WTC11 (cell line): ENCODE data around the gene PTPRK. TPM values are rescaled to one million over a fixed set of nuclear protein-coding genes. Genes with fewer than 3 reads are reported as not detected.

ENCODE experiments used
- ATAC-seq: fragments of 200-7000 bp; cut with Tn5 transposase; 2 replicates; pipeline ENCODE4 v1.10.0; 2021; ENCODE audit warnings: mild to moderate bottlenecking, moderate library complexity
- CTCF ChIA-PET: fragments of 300-600 bp; sonication (Branson Sonifier 250); formaldehyde crosslinking; loops from one replicate; lab custom pipeline; 2021; ENCODE audit warnings: antibody characterized with exemption; lab: Charles Lee
- POLR2A ChIA-PET: fragments of 350-600 bp; sonication (Branson Sonifier 250); formaldehyde crosslinking; loops from one replicate; lab custom pipeline; 2021; ENCODE audit warnings: antibody characterized with exemption; lab: Charles Lee
- DNase-seq: peaks from one replicate; pipeline ENCODE4 v3.0.0; 2021; ENCODE audit warnings: low spot score
- H3K27ac Mint-ChIP-seq: 2 replicates; pipeline ENCODE4 v1.8.0; 2021; ENCODE audit warnings: mixed read lengths
- H3K27me3 Mint-ChIP-seq: 2 replicates; pipeline ENCODE4 v1.8.0; 2021; ENCODE audit warnings: low read depth, mild to moderate bottlenecking, moderate library complexity, mixed read lengths
- H3K36me3 Mint-ChIP-seq: 2 replicates; pipeline ENCODE4 v1.8.0; 2021; ENCODE audit warnings: mixed read lengths
- H3K4me1 Mint-ChIP-seq: 2 replicates; pipeline ENCODE4 v1.8.0; 2022; ENCODE audit warnings: mixed read lengths
- H3K4me3 Mint-ChIP-seq: 2 replicates; pipeline ENCODE4 v1.8.0; 2021; ENCODE audit warnings: mild to moderate bottlenecking, moderate library complexity, mixed read lengths
- H3K9me3 Mint-ChIP-seq: 2 replicates; pipeline ENCODE4 v1.8.0; 2021; ENCODE audit warnings: mixed read lengths
- ATF1 ChIP-seq: sonication (generic); formaldehyde crosslinking; IDR thresholded peaks from 2 replicates; pipeline ENCODE4 v1.8.1; 2023; ENCODE audit warnings: mild to moderate bottlenecking, moderate library complexity, missing genetic modification reagents
- CDX4 ChIP-seq: fragments of 250-450 bp; sonication (Bioruptor Pico); IDR thresholded peaks from 2 replicates; pipeline ENCODE4 v1.9.0; 2021; ENCODE audit warnings: moderate library complexity, mild to moderate bottlenecking, inconsistent platforms, borderline replicate concordance
- CREB1 ChIP-seq: sonication (generic); formaldehyde crosslinking; IDR thresholded peaks from 2 replicates; pipeline ENCODE4 v1.8.0; 2023; ENCODE audit warnings: mild to moderate bottlenecking, missing genetic modification reagents
- E2F1 ChIP-seq: sonication (generic); formaldehyde crosslinking; IDR thresholded peaks from 2 replicates; pipeline ENCODE4 v1.8.0; 2022; ENCODE audit warnings: mild to moderate bottlenecking, missing genetic modification reagents
- KAT7 ChIP-seq: sonication (generic); formaldehyde crosslinking; IDR thresholded peaks from 2 replicates; pipeline ENCODE4 v1.8.1; 2023; ENCODE audit warnings: missing genetic modification reagents, mild to moderate bottlenecking, borderline replicate concordance
- NFE2L1 ChIP-seq: sonication (generic); formaldehyde crosslinking; IDR thresholded peaks from 2 replicates; pipeline ENCODE4 v1.8.1; 2023; ENCODE audit warnings: missing genetic modification reagents
- PRDM15 ChIP-seq: sonication (generic); formaldehyde crosslinking; IDR thresholded peaks from 2 replicates; pipeline ENCODE4 v1.8.0; 2022; ENCODE audit warnings: missing genetic modification reagents
- PRRX2 ChIP-seq: fragments of 250-450 bp; sonication (Bioruptor Pico); IDR thresholded peaks from 2 replicates; pipeline ENCODE4 v1.8.0; 2021; ENCODE audit warnings: mild to moderate bottlenecking
- SMAD3 ChIP-seq: sonication (generic); formaldehyde crosslinking; IDR thresholded peaks from 2 replicates; pipeline ENCODE4 v1.8.0; 2022; ENCODE audit warnings: missing genetic modification reagents, mild to moderate bottlenecking, borderline replicate concordance
- SMAD4 ChIP-seq: sonication (generic); formaldehyde crosslinking; IDR thresholded peaks from 2 replicates; pipeline ENCODE4 v1.8.0; 2022; ENCODE audit warnings: mild to moderate bottlenecking, missing genetic modification reagents
- USF1 ChIP-seq: sonication (generic); formaldehyde crosslinking; IDR thresholded peaks from 2 replicates; pipeline ENCODE4 v1.8.0; 2022; ENCODE audit warnings: mild to moderate bottlenecking, missing genetic modification reagents
- ZNF121 ChIP-seq: sonication (generic); formaldehyde crosslinking; IDR thresholded peaks from 2 replicates; pipeline ENCODE4 v1.8.0; 2023; ENCODE audit warnings: missing genetic modification reagents
- ZNF317 ChIP-seq: sonication (generic); formaldehyde crosslinking; IDR thresholded peaks from 2 replicates; pipeline ENCODE4 v1.8.1; 2023; ENCODE audit warnings: low read depth, mild to moderate bottlenecking, moderate library complexity, missing genetic modification reagents, borderline replicate concordance
- total RNA-seq: library from RNA; stranded (reverse); gene quantifications from 3 replicates; pipeline ENCODE4 v1.2.3, GENCODE V29; 2021
- TF ChIP-seq, protein P1 (sequence below): sonication (generic); formaldehyde crosslinking; IDR thresholded peaks from 2 replicates; pipeline ENCODE4 v1.8.0; 2022; ENCODE audit warnings: mild to moderate bottlenecking, missing genetic modification reagents
- TF ChIP-seq, protein P2 (sequence below): sonication (generic); formaldehyde crosslinking; IDR thresholded peaks from 2 replicates; pipeline ENCODE4 v1.8.1; 2022; ENCODE audit warnings: low read depth, missing genetic modification reagents, borderline replicate concordance
- TF ChIP-seq, protein P3 (sequence below): sonication (generic); formaldehyde crosslinking; IDR thresholded peaks from 2 replicates; pipeline ENCODE4 v1.8.1; 2023; ENCODE audit warnings: mild to moderate bottlenecking, missing genetic modification reagents, borderline replicate concordance
- TF ChIP-seq, protein P4 (sequence below): fragments of 200-600 bp; IDR thresholded peaks from 2 replicates; pipeline ENCODE4 v1.8.0; 2022; ENCODE audit warnings: antibody characterized with exemption
- TF ChIP-seq, protein P5 (sequence below): sonication (generic); formaldehyde crosslinking; IDR thresholded peaks from 2 replicates; pipeline ENCODE4 v1.8.1; 2022; ENCODE audit warnings: low read depth, mild to moderate bottlenecking, moderate library complexity, missing genetic modification reagents, borderline replicate concordance

Gene PTPRK
- total RNA-seq, 1 experiment from 2014 or later = 44.8 TPM

DNA sequence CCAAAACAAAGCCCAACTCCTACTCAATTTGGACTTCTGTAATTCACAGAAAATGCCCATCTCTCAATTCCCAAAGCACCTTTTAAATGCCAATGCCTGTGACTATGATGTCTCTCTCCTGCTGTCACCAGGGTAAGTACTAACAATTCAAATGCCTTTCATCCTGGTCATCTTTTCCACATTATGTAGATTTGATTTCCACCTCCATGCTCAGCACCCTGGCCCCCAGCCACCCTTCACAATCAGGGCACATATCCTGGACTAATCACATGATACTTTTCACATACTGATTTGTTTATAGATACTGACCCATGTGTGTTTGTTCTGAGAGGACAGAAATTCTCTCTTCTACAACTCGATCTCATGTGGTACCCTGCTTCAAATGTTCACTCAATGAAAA, 236.3 kb downstream of the PTPRK start (continued):
- TF ChIP-seq ZNF317 (no peak), CREB1 (CRISPR knock-in tag) (no peak), NFE2L1 (CRISPR knock-in tag) (no peak), E2F1 (CRISPR knock-in tag) (no peak), USF1 (CRISPR knock-in tag) (no peak), KAT7 (CRISPR knock-in tag) (no peak), SMAD3 (CRISPR knock-in tag) (no peak)
- TF ChIP-seq, protein P1, sequence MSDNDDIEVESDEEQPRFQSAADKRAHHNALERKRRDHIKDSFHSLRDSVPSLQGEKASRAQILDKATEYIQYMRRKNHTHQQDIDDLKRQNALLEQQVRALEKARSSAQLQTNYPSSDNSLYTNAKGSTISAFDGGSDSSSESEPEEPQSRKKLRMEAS (CRISPR knock-in tag) = no peak
- TF ChIP-seq, protein P2, sequence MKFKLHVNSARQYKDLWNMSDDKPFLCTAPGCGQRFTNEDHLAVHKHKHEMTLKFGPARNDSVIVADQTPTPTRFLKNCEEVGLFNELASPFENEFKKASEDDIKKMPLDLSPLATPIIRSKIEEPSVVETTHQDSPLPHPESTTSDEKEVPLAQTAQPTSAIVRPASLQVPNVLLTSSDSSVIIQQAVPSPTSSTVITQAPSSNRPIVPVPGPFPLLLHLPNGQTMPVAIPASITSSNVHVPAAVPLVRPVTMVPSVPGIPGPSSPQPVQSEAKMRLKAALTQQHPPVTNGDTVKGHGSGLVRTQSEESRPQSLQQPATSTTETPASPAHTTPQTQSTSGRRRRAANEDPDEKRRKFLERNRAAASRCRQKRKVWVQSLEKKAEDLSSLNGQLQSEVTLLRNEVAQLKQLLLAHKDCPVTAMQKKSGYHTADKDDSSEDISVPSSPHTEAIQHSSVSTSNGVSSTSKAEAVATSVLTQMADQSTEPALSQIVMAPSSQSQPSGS (CRISPR knock-in tag) = no peak
- TF ChIP-seq, protein P3, sequence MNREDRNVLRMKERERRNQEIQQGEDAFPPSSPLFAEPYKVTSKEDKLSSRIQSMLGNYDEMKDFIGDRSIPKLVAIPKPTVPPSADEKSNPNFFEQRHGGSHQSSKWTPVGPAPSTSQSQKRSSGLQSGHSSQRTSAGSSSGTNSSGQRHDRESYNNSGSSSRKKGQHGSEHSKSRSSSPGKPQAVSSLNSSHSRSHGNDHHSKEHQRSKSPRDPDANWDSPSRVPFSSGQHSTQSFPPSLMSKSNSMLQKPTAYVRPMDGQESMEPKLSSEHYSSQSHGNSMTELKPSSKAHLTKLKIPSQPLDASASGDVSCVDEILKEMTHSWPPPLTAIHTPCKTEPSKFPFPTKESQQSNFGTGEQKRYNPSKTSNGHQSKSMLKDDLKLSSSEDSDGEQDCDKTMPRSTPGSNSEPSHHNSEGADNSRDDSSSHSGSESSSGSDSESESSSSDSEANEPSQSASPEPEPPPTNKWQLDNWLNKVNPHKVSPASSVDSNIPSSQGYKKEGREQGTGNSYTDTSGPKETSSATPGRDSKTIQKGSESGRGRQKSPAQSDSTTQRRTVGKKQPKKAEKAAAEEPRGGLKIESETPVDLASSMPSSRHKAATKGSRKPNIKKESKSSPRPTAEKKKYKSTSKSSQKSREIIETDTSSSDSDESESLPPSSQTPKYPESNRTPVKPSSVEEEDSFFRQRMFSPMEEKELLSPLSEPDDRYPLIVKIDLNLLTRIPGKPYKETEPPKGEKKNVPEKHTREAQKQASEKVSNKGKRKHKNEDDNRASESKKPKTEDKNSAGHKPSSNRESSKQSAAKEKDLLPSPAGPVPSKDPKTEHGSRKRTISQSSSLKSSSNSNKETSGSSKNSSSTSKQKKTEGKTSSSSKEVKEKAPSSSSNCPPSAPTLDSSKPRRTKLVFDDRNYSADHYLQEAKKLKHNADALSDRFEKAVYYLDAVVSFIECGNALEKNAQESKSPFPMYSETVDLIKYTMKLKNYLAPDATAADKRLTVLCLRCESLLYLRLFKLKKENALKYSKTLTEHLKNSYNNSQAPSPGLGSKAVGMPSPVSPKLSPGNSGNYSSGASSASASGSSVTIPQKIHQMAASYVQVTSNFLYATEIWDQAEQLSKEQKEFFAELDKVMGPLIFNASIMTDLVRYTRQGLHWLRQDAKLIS (CRISPR knock-in tag) = no peak

GRCh38 chr6:128282961-128283360, 237.4 kb downstream of the PTPRK start:
- POLR2A ChIA-PET = no interaction called here
- H3K4me1 Mint-ChIP-seq = peaks cover 39% of the 10 kb centered on the region
- no peaks in the 10 kb centered on the region for H3K36me3 Mint-ChIP-seq
- peak; percentile 23; the same call in 1 of the 2 replicates for ATAC-seq
- H3K27me3 Mint-ChIP-seq = peaks cover 2% of the 10 kb centered on the region; the same call in 1 of the 2 replicates
- H3K9me3 Mint-ChIP-seq = no peaks in the 10 kb centered on the region
- no peak for DNase-seq
- no peak overlapping the region for H3K27ac Mint-ChIP-seq
- TF ChIP-seq, protein P4, sequence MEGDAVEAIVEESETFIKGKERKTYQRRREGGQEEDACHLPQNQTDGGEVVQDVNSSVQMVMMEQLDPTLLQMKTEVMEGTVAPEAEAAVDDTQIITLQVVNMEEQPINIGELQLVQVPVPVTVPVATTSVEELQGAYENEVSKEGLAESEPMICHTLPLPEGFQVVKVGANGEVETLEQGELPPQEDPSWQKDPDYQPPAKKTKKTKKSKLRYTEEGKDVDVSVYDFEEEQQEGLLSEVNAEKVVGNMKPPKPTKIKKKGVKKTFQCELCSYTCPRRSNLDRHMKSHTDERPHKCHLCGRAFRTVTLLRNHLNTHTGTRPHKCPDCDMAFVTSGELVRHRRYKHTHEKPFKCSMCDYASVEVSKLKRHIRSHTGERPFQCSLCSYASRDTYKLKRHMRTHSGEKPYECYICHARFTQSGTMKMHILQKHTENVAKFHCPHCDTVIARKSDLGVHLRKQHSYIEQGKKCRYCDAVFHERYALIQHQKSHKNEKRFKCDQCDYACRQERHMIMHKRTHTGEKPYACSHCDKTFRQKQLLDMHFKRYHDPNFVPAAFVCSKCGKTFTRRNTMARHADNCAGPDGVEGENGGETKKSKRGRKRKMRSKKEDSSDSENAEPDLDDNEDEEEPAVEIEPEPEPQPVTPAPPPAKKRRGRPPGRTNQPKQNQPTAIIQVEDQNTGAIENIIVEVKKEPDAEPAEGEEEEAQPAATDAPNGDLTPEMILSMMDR = no peak
- TF ChIP-seq ATF1 = no peak
- TF ChIP-seq ZNF121 (CRISPR knock-in tag) = no peak
- no peak for TF ChIP-seq NFE2L1 (CRISPR knock-in tag)
- TF ChIP-seq, protein P5, sequence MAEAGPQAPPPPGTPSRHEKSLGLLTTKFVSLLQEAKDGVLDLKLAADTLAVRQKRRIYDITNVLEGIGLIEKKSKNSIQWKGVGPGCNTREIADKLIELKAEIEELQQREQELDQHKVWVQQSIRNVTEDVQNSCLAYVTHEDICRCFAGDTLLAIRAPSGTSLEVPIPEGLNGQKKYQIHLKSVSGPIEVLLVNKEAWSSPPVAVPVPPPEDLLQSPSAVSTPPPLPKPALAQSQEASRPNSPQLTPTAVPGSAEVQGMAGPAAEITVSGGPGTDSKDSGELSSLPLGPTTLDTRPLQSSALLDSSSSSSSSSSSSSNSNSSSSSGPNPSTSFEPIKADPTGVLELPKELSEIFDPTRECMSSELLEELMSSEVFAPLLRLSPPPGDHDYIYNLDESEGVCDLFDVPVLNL (CRISPR knock-in tag) = no peak
- TF ChIP-seq CDX4 (CRISPR knock-in tag) = no peak
- TF ChIP-seq SMAD4 (CRISPR knock-in tag) = no peak
- TF ChIP-seq PRDM15 (CRISPR knock-in tag) = no peak
- TF ChIP-seq PRRX2 (CRISPR knock-in tag) = no peak
- CTCF ChIA-PET = interaction anchor here (1.4 to 1.8 kb wide), 2 partner anchors 13 to 45 kb away, joined by 5 to 6 read pairs; no protein-coding TSS in a partner anchor
- H3K4me3 Mint-ChIP-seq = no peak overlapping the region
